GM21723 (cell line): ENCODE measurements around the gene EVX2.

Source experiments
- ATAC-seq: cut with Tn5 transposase; IDR thresholded peaks from one replicate; pipeline ENCODE4 v1.9.1; 2021; ENCODE audit warnings: mild to moderate bottlenecking, moderate library complexity; ENCODE audit not compliant: unreplicated experiment

EVX2 gene

GRCh38 chr2:176084611-176085119, 903 bp upstream of the EVX2 start:
- ATAC-seq, result no peak

GRCh38 chr2:176082824-176083751, 674 bp downstream of the EVX2 start:
- ATAC-seq, result no peak

- ATAC-seq, result no peak
Measured at GRCh38 chr2:176082525-176082823, 1.3 kb downstream of the EVX2 start.

- ATAC-seq, result no peak
Measured at GRCh38 chr2:176081837-176082524, 1.8 kb downstream of the EVX2 start.

DNA sequence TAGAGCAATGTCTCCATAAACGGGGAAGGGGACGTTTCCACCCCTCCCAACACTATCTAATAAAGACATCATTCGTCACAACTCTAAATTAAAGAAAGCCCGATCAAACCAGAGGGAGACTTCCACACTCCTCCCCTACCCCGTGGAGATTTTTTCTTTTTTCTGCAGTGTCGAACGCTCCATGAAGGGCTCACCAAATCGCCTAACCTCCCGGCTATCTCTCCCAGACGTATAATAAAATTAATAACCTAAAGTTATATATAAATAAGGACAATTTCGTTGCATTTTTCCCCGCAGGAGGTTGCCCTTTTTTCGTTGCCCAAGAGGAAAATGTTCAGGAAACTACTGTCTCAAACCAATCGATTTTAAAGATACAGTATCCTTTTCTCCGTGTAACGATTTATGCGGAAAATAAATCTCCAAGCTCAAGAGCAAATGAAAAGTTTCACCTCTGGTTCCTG, 2.4 kb downstream of the EVX2 start:
- no peak for ATAC-seq

DNA sequence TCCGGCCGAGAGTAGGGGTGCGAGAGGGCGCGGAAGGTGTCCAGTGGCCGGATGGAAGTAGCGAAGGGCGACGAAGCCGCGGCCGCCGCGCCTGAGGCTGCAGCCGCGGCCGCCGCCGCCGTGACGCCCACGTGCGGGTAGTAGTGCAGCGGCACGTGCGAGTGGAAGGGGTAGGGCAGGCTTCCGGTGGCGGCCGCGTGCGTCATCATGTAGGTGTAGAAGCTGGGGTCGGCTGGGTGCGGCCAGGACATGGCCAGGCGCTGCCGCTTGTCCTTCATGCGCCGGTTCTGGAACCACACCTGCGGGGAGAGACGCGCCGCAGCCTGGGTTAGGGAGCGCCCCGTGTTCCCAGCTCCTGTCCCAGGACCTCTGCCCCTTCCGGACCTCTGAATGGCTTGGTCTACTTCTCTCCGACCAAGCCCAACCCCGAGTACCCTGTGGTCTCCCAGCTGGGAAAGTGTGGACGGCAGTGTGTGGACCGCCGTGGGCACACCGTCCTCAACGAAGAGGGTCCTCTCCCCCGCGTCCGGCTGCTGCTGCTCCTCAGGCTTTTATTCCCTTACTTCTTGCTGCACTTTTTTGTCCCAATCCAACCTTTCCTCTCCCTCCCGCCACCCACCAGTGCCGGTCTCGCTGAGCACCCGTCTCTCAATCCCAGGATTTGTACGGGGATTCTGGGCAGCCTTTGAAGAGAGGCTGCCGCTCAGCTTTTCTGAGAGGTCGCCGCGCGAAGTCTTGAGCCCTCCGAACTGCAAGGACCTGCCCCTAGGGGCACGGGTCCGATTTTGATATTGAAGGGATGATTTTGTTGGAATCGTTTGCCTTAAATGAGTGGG, 3.0 kb downstream of the EVX2 start:
- ATAC-seq, result no peak

GRCh38 chr2:176079831-176080539, 3.8 kb downstream of the EVX2 start:
- no peak for ATAC-seq

DNA sequence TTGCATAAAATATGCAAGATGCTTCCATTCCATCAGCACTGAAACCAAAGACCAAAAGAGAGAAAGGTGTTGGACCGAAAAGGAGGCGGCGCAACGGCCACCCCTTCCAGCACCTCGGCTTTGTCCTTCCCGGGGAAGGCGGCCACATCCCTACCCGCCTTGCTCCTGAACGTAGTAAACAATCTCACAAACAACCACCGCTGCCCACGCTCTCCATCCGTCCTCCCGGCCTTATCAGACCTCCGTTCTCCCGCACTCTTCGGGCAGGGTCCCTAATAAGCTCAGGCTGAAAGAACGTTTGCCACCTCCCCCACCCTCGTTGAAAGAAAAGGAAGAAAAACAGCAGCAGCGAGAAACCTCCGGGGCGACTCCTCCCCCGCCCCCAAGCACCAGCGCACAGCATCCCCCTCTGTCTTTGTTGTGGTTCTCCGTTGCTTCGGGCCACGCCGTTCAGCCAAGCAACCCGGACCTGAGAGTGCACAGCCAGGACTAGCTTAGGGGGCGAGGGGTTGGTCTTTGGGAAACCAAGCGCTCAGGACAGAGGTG, 4.4 kb downstream of the EVX2 start:
- no peak for ATAC-seq

DNA sequence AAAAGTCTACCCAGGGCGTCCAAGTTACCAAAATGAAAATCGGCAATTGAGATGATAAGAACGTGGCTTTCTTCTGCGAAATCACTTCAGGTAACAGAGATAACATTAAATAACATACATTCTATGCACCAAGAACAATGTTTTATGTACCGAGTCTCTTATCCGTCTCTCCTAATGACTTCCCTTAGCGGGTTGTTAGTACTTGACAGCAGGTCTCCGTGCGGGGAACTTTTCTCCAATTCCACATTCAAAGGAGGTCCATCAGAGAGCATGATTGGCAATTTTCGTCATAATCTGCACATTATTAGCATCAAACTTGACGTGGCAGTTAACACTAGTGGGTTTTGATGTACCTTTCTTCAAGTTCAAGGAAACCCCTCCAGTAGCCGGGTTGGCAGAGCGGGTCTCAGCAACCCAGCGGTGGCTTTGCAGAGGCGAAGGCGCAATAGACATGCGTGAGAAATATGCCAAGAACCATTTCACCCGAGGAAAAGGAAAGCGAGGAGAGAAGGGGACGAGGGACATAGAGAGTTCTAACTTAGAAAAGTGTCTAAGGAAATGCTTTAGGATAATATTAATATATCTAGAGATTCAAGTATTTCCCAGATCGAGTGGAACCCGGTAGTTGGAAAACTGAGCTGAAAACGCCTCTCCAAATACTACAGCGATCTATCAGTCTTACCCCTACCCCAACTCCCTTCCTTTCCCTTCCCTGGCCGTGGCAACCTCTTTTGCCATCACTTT, 5.0 kb downstream of the EVX2 start:
- no peak for ATAC-seq

DNA sequence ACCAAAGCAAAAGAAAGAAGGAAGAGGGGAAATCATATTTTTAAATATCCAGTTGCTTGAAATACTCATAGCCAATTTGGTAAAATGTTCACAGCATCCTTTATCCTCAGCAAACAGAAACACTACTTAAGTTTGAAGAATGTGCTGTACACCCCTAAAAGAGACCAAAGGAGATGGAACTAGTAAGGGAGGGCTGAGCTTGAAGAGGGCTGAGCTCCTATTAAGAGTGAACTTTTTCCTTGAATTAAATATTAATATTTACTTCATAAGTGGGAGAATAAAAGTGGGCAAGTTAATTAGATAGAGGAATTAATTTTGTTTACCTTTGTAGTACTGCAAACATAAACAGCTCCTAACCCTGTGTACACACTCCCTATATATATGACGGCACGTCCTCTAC, 7.0 kb downstream of the EVX2 start:
- ATAC-seq, result no peak

- ATAC-seq, result no peak
Measured at GRCh38 chr2:176076063-176076462, 7.7 kb downstream of the EVX2 start.

DNA sequence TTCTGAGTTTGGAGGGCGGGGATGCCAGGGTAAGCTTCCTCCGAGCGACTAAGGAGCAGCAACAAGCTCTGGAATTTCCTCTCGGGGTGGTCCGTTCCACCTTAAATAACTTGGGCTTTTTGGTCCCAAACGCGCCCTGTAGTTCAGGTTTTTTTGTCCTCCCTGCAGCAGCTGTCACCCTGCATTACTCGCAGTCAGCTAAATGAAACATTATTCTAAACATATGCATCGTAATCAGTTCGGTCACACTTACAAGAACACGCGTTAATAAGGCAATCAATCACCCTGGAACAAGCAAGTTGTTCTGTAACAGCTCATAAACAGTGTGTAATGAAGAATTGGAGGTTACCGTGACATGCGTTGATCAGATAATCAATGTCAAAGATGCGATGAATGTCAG, 8.3 kb downstream of the EVX2 start:
- ATAC-seq, result no peak

GRCh38 chr2:176074919-176075425, 8.8 kb downstream of the EVX2 start:
- no peak for ATAC-seq

- no peak for ATAC-seq
Measured at GRCh38 chr2:176072951-176073904, 10.5 kb downstream of the EVX2 start.

DNA sequence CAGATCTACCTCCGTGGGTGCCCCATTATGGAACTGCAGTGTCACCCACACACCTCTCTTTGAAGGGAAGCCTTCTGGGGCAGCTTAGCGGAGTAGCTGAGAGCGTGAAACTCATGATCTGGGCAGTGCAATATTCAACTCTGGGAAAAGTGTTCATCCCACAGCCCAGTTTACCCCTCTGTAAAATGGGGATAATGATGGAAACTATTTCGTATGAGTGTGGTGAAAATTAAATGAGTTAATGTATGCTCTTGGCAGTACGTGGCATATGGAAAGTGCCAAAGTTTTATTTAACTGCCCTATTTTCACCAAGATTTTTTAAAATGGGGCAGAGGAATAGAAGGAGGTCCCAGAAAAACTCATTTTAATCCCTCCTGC, 11.5 kb downstream of the EVX2 start:
- no peak for ATAC-seq

- no peak for ATAC-seq
Measured at GRCh38 chr2:176071330-176072291, 12.2 kb downstream of the EVX2 start.

DNA sequence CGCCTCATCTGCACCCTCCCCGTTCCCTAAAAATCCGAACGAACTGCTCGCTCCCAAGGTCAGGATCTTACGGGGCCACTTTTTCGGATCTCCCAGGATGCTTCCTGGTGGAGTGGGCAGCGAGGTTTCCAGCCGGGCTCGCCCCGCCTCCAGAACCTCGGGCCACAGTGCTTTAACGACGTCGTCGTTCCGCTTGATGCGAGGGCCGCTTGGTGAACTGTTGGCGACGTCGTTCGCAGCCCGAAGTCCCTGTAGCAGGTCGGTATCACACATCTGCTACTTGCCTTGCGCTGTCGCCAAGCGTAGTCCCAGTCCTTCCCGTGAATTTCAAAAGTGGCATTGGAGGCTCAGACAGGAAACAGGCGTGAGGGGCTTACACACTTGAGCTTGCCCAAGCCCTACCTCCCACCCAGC, 15.3 kb downstream of the EVX2 start:
- ATAC-seq, result no peak
